HK-2 (cell line): ENCODE results near the gene MTHFD1L.
A peak's percentile ranks its signal among the peaks of the same experiment; 100 is the strongest.

Source experiments
- DNase-seq: peaks from one replicate; pipeline ENCODE4 v3.0.0-alpha.2; 2018; ENCODE audit not compliant: unreplicated experiment

Gene MTHFD1L

DNA sequence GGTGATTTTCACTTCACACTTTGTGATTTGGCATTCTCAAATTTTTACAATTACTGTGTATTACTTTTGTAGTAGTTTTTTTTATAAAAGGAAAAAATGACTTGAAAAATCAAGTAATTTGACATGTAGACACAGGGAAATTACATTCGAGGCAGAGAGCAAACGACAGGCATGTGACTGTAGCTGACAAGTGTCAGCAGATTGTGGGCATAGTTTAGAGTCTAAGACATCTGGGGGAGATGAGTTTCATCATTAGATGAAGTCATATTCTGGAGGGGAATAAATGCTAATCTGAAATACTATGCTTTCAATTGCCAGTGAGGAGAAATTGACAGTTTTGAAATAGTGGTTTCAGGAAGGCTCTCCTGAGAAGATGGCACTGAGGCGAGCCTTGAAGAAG, 126.0 kb downstream of the MTHFD1L start:
- DNase-seq, result no peak

DNA sequence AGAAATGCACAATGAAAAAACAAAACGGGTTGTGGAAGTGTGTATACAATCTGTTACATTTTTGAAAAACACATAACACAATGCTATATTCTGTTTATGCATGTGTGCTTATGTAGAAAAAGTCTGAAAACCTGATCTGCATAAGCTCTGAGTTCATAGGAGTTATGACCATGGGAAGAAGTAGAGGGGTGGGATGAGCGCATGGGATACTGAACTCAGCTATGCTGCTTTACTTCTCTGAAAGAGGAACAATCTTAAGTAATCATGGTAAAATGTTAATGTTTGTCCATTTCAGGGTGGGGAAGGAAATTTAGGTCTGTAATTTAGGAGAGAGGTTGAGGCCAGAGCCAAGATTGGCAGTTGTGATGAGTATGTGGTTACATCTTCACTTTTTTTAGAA, 126.8 kb downstream of the MTHFD1L start:
- no peak for DNase-seq

DNA sequence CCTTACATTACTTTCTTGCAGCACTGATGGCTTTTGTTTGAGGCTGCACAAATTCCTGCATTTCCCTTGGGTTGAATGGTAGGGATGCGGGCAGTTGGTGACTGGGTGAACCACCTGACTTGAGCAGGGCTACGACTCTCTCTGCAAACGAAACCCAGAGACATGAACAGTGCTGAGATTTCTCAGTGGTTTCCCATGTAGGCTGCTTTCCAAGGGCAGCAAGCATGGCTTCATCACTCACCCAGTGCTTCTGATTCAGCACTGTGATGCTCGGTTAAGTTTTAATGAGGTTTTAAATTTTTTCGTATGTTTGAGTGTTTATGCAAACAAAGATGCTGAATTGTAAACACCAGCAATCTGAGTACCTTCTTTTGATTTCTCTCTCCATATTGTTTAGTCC, 127.2 kb downstream of the MTHFD1L start:
- DNase-seq, result no peak

DNA sequence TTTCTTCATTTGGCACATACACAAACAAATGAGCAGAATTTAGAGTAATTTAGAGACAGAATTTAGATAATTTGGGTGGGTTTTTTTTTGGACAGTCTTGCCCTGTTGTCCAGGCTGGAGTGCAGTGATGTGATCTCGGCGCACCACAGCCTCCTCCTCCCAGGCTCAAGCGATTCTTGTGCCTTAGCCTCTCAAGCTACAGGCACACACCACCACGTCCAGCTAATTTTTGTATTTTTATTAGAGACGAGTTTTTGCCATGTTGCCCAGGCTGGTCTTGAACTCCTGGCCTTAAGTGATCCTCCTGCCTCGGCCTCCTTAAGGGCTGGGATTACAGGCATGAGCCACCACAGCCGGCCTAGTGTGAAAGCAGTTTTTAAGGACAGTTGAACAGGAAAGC, 127.8 kb downstream of the MTHFD1L start:
- DNase-seq, result no peak

DNA sequence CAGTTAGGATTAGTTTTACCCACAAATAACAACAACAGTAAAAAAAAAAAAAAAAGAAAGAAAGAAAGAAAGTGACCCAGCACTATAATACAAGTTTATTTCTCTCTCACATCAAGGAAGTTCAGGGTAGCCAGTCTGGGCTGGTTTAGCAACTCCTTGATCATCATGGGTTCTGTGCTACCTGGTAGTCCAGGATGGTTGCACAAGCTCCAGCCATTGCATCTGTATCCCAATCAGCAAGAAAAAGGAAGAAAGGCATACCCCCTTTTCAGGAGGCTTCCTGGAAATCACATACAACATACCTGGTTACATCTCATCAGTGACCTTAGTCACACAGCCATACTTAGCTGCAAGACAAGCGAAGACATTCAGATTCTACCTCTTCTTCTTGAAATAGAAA, 128.5 kb downstream of the MTHFD1L start:
- DNase-seq, result no peak

DNA sequence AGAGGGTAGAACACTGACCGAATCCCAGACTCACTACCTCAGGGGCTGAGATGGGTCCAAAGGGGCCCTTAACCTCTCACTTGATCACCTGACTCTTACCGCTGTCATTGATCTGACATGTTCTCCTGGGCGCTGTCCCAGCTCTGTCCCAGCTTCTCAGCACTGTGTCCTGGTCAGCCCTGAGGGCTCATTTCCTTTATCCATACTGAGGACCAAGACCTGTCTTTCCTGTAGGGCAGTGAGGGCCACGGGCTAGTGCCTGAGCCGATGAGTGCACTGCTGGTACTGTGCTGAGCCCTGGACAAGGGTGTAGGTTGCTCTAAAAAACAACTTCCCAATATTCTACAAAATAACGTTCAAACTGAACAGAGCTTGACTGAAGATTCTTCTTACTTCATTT, 131.5 kb downstream of the MTHFD1L start:
- DNase-seq, result no peak

DNA sequence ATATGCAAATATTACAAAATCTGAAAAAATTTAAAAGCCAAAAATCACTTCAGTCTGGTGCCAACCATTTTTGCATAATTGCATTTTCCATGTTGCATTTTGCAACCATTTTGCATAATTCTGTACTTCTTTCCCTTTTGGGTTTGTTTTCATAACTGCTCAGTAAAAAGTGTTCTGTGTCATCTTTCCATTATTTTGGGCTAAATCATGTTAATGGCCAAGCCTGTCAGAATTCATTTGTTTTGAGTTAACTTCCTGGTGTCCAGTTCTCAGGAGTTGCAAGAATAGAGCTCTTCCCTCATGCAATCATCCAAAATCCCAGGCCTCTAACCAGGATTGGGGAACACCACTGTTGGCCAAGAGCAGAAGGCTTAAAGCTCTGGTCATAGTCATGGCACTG, 133.6 kb downstream of the MTHFD1L start:
- DNase-seq, result no peak

DNA sequence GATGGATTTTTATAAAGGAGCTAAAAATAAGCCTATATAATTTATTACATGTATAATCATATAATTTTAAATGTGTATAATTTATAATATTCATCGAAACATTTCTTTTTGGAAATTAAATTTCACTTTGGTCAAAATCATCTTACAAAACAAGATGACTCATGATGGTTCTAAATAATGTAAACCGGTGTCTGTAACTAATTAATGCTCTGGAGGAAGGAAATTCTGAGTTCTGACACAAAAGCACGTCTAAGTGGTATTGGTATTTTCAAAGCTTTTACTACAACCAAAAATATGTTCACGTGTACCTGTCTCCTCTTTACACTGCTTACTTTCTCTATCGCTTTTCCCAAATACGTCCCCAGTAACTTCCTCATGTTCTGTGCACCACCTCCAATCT, 134.1 kb downstream of the MTHFD1L start:
- no peak for DNase-seq

DNA sequence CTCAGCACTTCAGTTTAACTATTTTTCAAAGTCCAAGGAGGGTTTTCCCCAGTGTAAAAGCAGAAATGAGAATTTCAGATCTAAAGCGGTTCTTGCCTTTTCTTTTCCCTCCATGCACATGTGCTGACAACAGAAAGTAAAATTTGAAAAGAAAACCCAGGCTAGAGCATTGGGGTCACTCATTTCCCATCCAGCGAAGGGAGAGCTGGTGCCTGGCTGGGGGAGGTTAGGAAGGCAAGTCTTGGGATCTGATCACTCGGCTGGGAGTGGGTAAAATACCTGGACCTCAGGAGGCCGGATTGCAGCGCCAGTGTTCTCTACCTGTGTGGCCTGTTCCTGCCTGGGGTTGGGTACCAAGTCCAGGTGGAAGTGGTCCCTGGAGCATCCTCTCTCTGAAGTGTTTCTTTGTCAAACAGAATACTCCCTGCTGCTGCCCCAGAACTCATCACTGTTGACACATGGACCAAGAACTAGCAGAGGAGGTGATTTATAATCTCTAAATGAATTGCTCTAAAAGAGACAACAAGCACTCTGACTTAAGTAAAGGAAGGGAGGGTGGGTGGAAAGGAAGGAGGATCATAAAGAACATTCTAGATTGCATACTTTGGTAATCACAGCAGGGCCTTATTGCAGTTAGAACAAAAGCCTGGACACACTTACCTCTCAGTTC, 136.0 kb downstream of the MTHFD1L start:
- no peak for DNase-seq

DNA sequence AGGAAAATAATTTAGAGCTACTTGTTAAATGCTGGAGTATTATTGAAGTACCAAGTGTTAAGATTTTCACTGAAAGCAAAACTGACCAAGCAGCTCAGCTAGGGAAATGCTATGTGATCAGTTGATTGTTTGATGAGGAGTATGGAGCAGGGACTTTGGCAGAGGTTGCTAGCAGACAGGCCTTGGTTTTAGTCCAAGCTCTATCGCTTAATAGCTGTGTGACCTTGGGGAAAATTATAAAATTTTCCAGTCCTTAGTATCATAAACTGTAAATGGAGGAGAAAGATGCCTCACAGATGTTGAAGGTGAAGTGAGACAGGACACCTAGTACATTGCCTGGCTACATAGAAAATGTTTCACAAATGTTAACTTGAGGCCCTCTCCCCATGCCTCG, 136.6 kb downstream of the MTHFD1L start:
- no peak for DNase-seq

DNA sequence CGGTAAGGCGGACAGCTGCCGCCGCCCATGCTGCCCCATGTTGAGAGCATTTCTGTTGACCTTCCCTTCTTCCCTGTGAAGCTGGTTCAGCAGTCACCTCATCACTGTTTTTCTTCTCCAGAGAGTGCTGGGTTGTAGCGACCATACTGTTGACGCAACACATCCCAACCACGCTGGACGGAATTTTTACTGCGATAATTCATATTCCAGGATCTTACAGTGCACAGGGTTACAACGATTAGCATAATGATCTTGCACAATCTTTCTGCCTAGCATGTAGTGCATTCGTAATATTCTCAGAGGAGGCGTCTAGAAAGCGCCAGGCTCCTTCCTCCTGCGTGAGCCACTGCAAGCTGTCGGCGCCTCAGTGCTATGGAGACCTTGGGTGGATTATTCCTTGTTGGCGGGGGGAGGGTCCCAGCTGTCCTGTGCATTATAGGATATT, 137.0 kb downstream of the MTHFD1L start:
- no peak for DNase-seq

DNA sequence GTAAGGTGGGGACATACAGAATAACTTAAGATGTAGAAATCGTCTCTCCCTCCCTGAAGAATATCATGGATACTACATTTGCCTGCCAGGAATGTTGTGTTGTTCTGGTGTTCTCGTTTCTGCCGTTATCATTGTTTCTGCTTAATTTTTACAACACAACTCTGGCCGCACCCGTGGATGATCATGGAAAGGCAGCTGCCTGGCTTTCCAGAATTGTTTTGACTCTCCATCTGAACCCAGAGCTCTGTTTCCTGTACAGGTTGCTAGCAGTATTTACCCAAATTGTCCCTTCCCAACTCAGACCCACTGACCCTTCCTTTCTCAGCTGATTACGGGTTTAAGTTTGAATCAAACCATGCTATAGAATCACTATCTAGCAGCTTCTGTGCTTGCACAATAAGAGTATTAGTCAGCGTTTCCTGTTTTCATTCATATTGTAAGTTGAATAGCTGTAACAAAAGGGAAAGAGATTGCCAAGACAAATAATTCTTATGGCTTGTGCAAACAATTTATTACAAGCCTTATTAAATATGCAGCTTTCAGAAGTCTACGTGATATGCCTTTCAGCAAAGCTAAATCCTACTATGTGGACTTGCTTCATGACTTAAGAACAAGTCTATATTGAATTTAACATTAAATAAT, 139.0 kb downstream of the MTHFD1L start:
- no peak for DNase-seq

DNA sequence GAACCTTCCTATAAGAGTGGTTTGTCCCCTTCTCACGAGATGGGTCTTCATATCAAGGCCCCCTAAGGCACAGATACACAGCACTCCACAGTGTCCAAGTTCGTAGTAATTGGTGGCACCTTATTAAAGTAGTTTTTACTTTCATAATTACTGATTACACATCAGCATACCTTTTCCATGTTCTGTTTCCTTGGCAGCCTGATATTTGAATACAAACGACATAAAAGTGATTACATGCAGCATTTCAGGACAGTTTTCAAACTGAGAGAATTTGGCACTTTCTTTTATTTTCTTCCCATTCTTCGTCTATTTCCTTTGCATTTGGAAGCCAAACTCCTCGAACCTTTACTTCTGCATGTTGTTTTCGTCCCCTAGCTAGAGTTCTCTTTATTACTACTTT, 139.7 kb downstream of the MTHFD1L start:
- DNase-seq, result no peak

DNA sequence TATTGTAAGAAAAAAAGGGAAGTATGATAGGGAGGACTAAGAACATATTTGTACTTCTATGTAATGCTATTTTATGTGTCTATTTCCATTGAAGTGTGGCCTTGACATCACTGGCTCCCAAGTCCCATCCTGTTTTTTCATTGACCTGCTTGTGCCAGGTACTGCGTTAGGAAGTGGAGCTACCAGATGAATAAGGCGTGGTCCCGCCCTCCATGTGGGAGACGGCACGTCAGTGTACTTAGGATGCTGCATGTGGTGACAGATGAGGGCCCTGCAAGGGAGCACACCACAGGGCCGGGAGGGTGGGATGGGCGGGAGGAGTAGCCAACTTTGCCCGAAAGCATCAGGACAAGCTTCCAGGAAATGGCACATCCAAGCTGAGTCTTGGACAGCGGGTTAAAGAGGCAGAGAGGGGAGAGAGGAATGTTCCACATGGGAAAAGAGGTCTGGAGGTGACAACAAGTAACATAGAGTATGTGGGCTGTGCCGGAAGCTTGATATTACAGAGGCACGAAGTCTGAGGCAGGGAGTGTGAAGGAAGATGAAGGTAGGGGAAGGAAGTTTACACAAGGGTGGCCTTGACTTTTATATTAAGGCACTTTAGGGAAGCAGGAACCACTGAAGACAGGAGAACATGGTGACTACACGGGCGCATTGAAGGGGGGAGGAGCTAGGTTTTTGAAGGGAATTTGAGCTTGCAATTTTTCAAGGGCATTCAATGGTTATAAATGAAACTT, 140.6 kb downstream of the MTHFD1L start:
- DNase-seq, result no peak

DNA sequence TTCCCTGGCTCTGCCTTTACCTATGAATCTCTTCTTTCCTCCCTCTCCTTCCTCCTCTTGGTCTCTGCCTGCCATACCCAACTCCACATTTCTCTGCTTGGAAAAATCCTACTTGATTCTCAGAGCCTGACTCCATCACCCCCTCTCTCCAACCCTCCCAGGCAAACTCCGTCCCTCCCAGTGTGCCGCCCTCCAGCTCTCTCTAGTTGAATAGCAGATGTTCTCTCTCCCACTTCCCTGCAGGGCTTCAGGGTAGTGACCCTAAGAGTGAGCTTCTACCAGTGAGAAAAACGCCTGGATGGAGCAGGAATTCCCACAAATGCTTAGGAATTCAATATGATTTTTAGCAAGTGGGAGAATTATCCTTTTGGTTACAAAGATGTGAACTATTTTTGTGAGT, 141.6 kb downstream of the MTHFD1L start:
- no peak for DNase-seq

DNA sequence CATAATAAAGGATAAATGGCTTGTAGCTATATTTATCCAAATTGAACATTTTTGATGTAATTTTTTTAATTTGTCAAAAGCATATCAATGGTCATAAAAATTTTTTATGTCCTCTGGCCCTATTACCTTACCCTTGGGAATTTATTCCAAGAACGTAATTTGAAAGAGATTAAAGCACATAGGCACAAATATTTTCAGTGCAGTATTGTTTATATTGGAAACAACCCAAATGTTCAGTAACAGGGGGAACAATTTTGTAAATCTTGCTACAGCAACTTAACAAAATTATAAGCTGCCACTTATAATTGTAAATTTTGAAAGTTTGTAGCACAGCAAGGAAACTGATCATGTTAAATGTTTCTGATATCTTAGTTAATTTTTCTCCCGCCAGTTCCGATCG, 142.4 kb downstream of the MTHFD1L start:
- no peak for DNase-seq

DNA sequence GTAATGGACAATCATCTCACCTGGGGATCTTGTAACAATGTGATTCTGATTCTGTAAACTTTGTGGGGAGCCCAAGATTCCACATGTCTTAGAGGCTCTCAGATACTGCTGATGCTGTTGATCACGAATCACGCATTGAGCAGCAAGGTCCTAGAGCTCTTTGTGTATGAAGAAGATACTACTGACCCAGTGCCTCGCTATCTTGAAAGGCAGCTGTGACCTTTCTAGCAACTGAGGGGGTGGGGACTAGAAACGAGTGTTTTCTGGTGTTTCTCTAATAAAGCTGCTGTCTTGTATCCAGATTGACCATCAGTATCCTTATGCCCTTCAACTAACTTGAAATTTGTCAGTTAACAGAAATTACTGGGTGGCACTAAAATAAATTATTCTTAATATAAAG, 142.9 kb downstream of the MTHFD1L start:
- DNase-seq, result no peak

DNA sequence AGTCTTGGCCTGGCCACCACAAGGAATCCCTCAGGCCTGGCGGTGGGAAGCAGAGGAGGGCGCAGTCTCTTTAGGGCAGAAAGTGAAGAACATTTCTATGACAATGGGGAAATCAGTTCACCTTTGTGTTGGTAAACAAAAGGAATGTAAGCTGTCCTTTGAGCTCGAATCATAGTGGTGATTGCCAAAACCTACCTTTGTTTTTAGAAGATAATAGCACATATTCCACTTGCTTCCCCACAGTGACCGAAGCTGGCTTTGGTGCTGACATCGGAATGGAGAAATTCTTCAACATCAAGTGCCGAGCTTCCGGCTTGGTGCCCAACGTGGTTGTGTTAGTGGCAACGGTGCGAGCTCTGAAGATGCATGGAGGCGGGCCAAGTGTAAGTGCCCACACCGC, 144.1 kb downstream of the MTHFD1L start:
- no peak for DNase-seq

DNA sequence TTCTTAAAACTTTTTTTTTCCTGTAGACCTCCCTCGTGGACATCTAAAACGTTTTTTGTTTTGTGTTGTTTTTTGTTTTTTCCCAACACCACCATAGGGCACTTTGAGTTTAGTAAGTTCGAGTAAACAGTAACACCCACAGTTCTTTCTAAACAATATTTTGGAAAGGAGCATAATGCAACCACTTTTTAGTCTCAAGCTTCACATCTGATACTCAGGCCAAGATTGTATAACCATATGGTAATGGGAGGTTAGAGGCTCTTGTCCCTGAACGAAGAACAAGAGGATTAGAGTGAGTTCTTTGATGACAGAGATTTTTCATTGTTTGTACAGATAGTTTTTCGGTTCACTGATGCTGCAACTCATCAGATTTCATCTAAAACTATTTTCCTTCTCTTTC, 144.6 kb downstream of the MTHFD1L start:
- DNase-seq, result no peak

DNA sequence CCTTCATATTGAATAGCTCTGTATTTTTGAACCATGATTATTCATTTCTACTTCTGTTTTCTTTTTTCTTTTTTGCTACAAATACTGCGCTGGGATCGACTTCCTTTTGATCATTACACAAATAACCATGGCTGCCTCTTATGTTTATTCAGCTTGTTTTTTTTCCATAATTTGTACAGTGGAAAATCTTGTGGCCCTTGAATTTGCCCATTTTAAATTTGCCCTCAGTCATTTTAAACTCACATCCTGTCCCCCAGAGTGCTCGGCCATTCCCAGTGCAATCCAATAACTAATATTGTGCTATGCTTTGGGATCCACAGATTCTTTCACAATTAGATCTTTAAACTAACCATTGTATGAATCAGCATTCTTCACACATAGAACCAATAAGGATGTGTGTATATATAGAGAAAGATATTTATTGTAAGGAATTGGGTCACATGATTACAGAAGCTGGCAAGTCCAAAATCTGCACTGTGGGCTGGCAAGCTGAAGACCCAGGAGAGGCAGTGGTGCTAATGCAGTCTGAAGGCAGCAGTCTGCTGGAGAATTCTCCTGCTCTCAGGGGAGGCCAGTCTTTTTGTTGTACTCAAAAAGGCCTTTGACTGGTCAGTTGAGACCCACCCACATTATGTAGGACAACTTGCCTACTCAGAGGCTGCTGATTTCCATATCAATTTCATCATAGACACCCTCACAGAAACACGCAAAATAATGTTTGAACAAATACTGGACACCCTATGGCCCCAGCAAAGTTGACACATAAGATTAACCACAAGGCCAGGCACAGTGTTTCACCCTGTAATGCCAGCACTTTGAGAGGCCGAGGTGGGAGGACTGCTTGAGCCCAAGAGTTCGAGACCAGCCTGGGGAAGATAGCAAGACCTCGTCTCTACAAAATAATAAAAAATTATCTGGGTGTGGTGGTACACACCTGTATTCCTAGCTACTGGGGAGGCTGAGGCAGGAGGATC, 147.1 kb downstream of the MTHFD1L start:
- no peak for DNase-seq

DNA sequence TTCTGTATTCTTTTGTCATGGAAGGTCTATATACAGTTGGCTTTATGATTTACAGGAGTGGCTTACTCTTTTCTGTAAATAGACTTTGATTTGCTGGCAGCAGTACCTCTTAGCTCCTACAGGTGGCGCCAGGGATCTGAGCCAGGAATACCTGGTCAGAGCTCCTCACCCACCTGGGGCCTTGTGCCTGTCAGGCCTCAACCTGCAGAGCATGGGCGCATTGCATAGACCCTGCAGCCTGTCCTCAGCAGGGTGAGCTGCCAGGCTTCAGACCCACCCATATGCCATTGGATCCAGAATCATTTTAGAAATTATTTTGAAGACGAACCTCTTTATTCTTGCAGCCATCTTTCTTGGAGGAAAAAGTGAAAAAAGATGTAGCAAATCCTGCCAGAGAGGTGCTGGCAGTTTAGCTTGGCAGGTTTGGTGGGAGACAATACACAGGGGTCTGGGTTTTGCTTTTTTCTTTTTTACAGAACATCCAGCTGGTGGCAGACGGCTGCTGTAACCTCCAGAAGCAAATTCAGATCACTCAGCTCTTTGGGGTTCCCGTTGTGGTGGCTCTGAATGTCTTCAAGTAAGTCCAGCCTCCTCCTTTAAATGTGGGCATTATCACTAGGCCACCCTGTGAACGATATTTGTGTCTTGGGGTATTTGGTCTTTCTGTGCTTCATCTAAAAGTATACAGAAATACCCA, 149.1 kb downstream of the MTHFD1L start:
- peak; percentile 68 for DNase-seq
